Measurements from ENCODE around the gene TRIP13. TPM values are rescaled to one million over a fixed set of nuclear protein-coding genes. Genes with fewer than 3 reads are reported as not detected.

Gene TRIP13
- total and polyA plus RNA-seq, 2 experiments from 2014 or later = 42.5 to 44.8 TPM

- TF ChIP-seq POLR2AphosphoS5 (IDR thresholded peaks at IDR 0.05; ENCODE audit: low read depth) = no peak
- TF ChIP-seq ZNF114 (CRISPR knock-in tag; IDR thresholded peaks at IDR 0.05) = no peak
- no peak for TF ChIP-seq JUNB (IDR thresholded peaks at IDR 0.05; ENCODE audit: unreplicated experiment)
- TF ChIP-seq ZNF331 (CRISPR knock-in tag; IDR thresholded peaks at IDR 0.05; ENCODE audit: low read depth) = no peak
- no peak for TF ChIP-seq CREB1 (CRISPR knock-in tag; IDR thresholded peaks at IDR 0.05; ENCODE audit: low read depth)
- no peak for TF ChIP-seq CTCF (conservative IDR thresholded peaks at IDR 0.05; ENCODE audit: low read depth in 2 of 2)
- Mint-ChIP-seq H3K27ac (no peak overlapping the region), H3K36me3 (ENCODE audit: low read depth) (peaks cover 66% of the 10 kb centered on the region), H3K4me3 (no peak overlapping the region), H3K9me3 (no peaks in the 10 kb centered on the region), H3K4me1 (no peaks in the 10 kb centered on the region), H3K27me3 (ENCODE audit: insufficient read depth, low read depth, poor library complexity) (no peaks in the 10 kb centered on the region)
- H3K9me2 ChIP-seq (ENCODE audit: insufficient read depth) = no peaks in the 10 kb centered on the region
- H3K27ac ChIP-seq (ENCODE audit: low read depth) = no peak overlapping the region
- no peak overlapping the region for H2AFZ ChIP-seq
- ATAC-seq (no peak), DNase-seq (ENCODE audit: low spot score) (no peak)
- H3K79me2 ChIP-seq (replicated peaks; ENCODE audit: insufficient read depth) = peaks cover 22% of the 10 kb centered on the region
- H3K36me3 ChIP-seq (ENCODE audit: insufficient read depth) = peaks cover 50% of the 10 kb centered on the region
- no peaks in the 10 kb centered on the region for H3K4me1 ChIP-seq (ENCODE audit: insufficient read depth)
- H3K4me2 ChIP-seq = no peak overlapping the region
- no peaks in the 10 kb centered on the region for H3F3A ChIP-seq (replicated peaks; ENCODE audit: low read depth)
- H3K4me3 ChIP-seq = no peak overlapping the region
- no peaks in the 10 kb centered on the region for H3K27me3 ChIP-seq (ENCODE audit: insufficient read depth)
- peaks cover 27% of the 10 kb centered on the region for H4K20me1 ChIP-seq (replicated peaks; ENCODE audit: insufficient read depth)
Observed at GRCh38 chr5:900781-901180, 8.1 kb downstream of the TRIP13 start.

- Mint-ChIP-seq H3K9me3 (no peaks in the 10 kb centered on the region), H3K4me3 (no peak overlapping the region), H3K4me1 (no peaks in the 10 kb centered on the region), H3K27me3 (ENCODE audit: insufficient read depth, low read depth, poor library complexity) (no peaks in the 10 kb centered on the region), H3K27ac (no peak overlapping the region), H3K36me3 (ENCODE audit: low read depth) (peaks cover 68% of the 10 kb centered on the region)
- Histone ChIP-seq H3K4me3 (no peak overlapping the region), H3K9me2 (ENCODE audit: insufficient read depth) (no peaks in the 10 kb centered on the region), H3K36me3 (ENCODE audit: insufficient read depth) (peaks cover 54% of the 10 kb centered on the region), H3K4me2 (no peak overlapping the region), H2AFZ (no peak overlapping the region), H3K79me2 (replicated peaks; ENCODE audit: insufficient read depth) (peaks cover 19% of the 10 kb centered on the region; the same call in 1 of the 2 replicates), H4K20me1 (replicated peaks; ENCODE audit: insufficient read depth) (peaks cover 21% of the 10 kb centered on the region), H3F3A (replicated peaks; ENCODE audit: low read depth) (no peaks in the 10 kb centered on the region), H3K27me3 (ENCODE audit: insufficient read depth) (no peaks in the 10 kb centered on the region), H3K27ac (ENCODE audit: low read depth) (no peak overlapping the region), H3K4me1 (ENCODE audit: insufficient read depth) (no peaks in the 10 kb centered on the region)
- ATAC-seq (no peak), DNase-seq (ENCODE audit: low spot score) (no peak)
- TF ChIP-seq ZNF462 (CRISPR knock-in tag; IDR thresholded peaks at IDR 0.05) (no peak), EZH2 (IDR thresholded peaks at IDR 0.05; ENCODE audit: low read depth, unreplicated experiment) (no peak), REST (IDR thresholded peaks at IDR 0.05; ENCODE audit: unreplicated experiment) (no peak)
Observed at GRCh38 chr5:902129-902916, 9.6 kb downstream of the TRIP13 start.
